Endothelial cell of umbilical vein (primary cell): ENCODE data around the gene CPEB2. TPM values are rescaled to one million over a fixed set of nuclear protein-coding genes. Genes with fewer than 3 reads are reported as not detected.

Experiments
- BruUV-seq: library from RNA; stranded (reverse); fragments of 400-500 nt; replicated peaks from 2 replicates; lab custom pipeline; 2021; lab: Mats Ljungman, UMichigan
- CTCF ChIA-PET: fragments of 300-600, 350-600 bp; sonication (Branson Sonifier 250); formaldehyde crosslinking; loops from one replicate; lab custom pipeline; 2021; ENCODE audit warnings: antibody characterized with exemption, inconsistent platforms; lab: Charles Lee
- POLR2A ChIA-PET: fragments of 300-600, 350-600 bp; sonication (Branson Sonifier 250); formaldehyde crosslinking; loops from one replicate; lab custom pipeline; 2021; ENCODE audit warnings: antibody characterized with exemption, inconsistent platforms; lab: Charles Lee
- DNase-seq: peaks from one replicate; pipeline ENCODE4 v3.0.0-alpha.2; 2011; ENCODE audit warnings: low read depth, low spot score
- FAIRE-seq: peaks from 2 replicates; lab custom pipeline; 2011; peaks lifted over from hg19 to GRCh38; lab: Jason Lieb, UNC
- H2AFZ ChIP-seq: 2 replicates; pipeline ENCODE4 v1.6.0; 2012; ENCODE audit warnings: low read depth, low read length, control low read depth, inconsistent platforms
- H3K27ac ChIP-seq: 2 replicates; pipeline ENCODE4 v1.5.1; 2011; ENCODE audit warnings: low read depth, mild to moderate bottlenecking, control low read depth, low read length, moderate library complexity; ENCODE audit not compliant: insufficient read depth
- H3K27me3 ChIP-seq, 2 experiments: 2 replicates each; pipeline versions ENCODE4 v1.6.0 to v1.6.1; 2011; ENCODE audit warnings: low read length in 2 of 2, mixed read lengths in 1 of 2; ENCODE audit not compliant: control insufficient read depth in 2 of 2, insufficient read depth in 2 of 2
- H3K36me3 ChIP-seq, 2 experiments: 2 replicates in 1 of 2; 3 replicates in 1 of 2; pipeline ENCODE4 v1.5.1; 2011; ENCODE audit warnings: low read length in 2 of 2, mild to moderate bottlenecking in 1 of 2, moderate library complexity in 1 of 2; ENCODE audit not compliant: control insufficient read depth in 2 of 2, insufficient read depth in 2 of 2; ENCODE audit errors: extremely low read depth in 1 of 2
- H3K4me1 ChIP-seq: 3 replicates; pipeline ENCODE4 v1.5.1; 2011; ENCODE audit warnings: mild to moderate bottlenecking, low read length; ENCODE audit not compliant: control insufficient read depth, insufficient read depth; ENCODE audit errors: extremely low read depth
- H3K4me2 ChIP-seq: 2 replicates; pipeline ENCODE4 v1.6.1; 2011; ENCODE audit warnings: low read length, control low read depth, mixed read lengths; ENCODE audit not compliant: insufficient read depth
- H3K4me3 ChIP-seq, 3 experiments: fragments of 200-600 bp in 1 of 3; sonication (generic), shearing (Covaris generic) in 1 of 3; replicated peaks in 1 of 3; 2 replicates each; pipeline ENCODE4 v1.5.1; 2011 to 2016; ENCODE audit warnings: control low read depth in 3 of 3, low read length in 3 of 3, mild to moderate bottlenecking in 2 of 3, inconsistent platforms in 1 of 3, low read depth in 1 of 3, moderate library complexity in 1 of 3; ENCODE audit not compliant: insufficient read depth in 1 of 3
- H3K79me2 ChIP-seq: 2 replicates; pipeline ENCODE4 v1.6.0; 2012; ENCODE audit warnings: low read length, inconsistent platforms; ENCODE audit not compliant: control insufficient read depth, insufficient read depth
- H3K9ac ChIP-seq: replicated peaks from 2 replicates; pipeline ENCODE3; 2011; ENCODE audit warnings: low read length, control low read depth; ENCODE audit not compliant: insufficient read depth; ENCODE audit errors: extremely low read depth
- H3K9me1 ChIP-seq: replicated peaks from 3 replicates; pipeline ENCODE4 v1.6.0; 2011; ENCODE audit warnings: mild to moderate bottlenecking, low read length; ENCODE audit not compliant: control insufficient read depth, insufficient read depth; ENCODE audit errors: extremely low read depth
- H3K9me3 ChIP-seq: replicated peaks from 2 replicates; pipeline ENCODE4 v1.5.1; 2012; ENCODE audit warnings: low read length, inconsistent platforms; ENCODE audit not compliant: control insufficient read depth, insufficient read depth
- H4K20me1 ChIP-seq: replicated peaks from 2 replicates; pipeline ENCODE3; 2011; ENCODE audit warnings: mild to moderate bottlenecking, low read length; ENCODE audit not compliant: control insufficient read depth, insufficient read depth; ENCODE audit errors: extremely low read depth
- CTCF ChIP-seq, 2 donors: IDR thresholded peaks; 1 replicate in 1 of 2; 2 replicates in 1 of 2; pipeline ENCODE4 v1.5.1; 2011; ENCODE audit warnings: low read length in 2 of 2, mild to moderate bottlenecking in 2 of 2, moderate library complexity in 2 of 2, control low read depth in 1 of 2, inconsistent platforms in 1 of 2, low read depth in 1 of 2; ENCODE audit not compliant: insufficient read depth in 1 of 2; ENCODE audit errors: extremely low read depth in 1 of 2
- EZH2 ChIP-seq: IDR thresholded peaks from 2 replicates; pipeline ENCODE4 v1.6.1; 2012; ENCODE audit warnings: borderline replicate concordance, low read depth, mild to moderate bottlenecking, moderate library complexity, low read length, inconsistent platforms; ENCODE audit not compliant: severe bottlenecking
- FOS ChIP-seq: IDR thresholded peaks from 2 replicates; pipeline ENCODE4 v1.6.1; 2011; ENCODE audit warnings: mild to moderate bottlenecking, low read length, moderate library complexity, borderline replicate concordance; ENCODE audit not compliant: insufficient read depth
- GATA2 ChIP-seq: IDR thresholded peaks from 2 replicates; pipeline ENCODE4 v1.7.0; 2011; ENCODE audit warnings: low read depth, mild to moderate bottlenecking, moderate library complexity, mixed read lengths, low read length; ENCODE audit not compliant: insufficient read length, insufficient read depth
- JUN ChIP-seq: IDR thresholded peaks from 2 replicates; pipeline ENCODE4 v1.6.1; 2011; ENCODE audit warnings: borderline replicate concordance, low read depth; ENCODE audit not compliant: insufficient read length, insufficient read depth
- MAX ChIP-seq: IDR thresholded peaks from 2 replicates; pipeline ENCODE4 v1.6.1; 2011; ENCODE audit not compliant: insufficient read depth, insufficient read length
- MYC ChIP-seq: IDR thresholded peaks from one replicate; pipeline ENCODE4 v1.6.1; 2011; ENCODE audit warnings: mild to moderate bottlenecking, low read depth, low read length
- POLR2A ChIP-seq: IDR thresholded peaks from 2 replicates; pipeline ENCODE4 v1.6.1; 2012; ENCODE audit warnings: low read depth, mild to moderate bottlenecking, control low read depth, low read length
- POLR2AphosphoS5 ChIP-seq: IDR thresholded peaks from 2 replicates; pipeline ENCODE4 v1.6.1; 2012; ENCODE audit warnings: low read depth, mild to moderate bottlenecking, control low read depth, low read length, moderate library complexity; ENCODE audit not compliant: insufficient read depth
- dilution Hi-C: fragments of 300-500 bp; cut with MboI; formaldehyde crosslinking; loops from one replicate; pipeline ENCODE4 v1.15.0; 2019; ENCODE audit warnings: low sequenced_read_pairs; ENCODE audit not compliant: extremely low pct_ligation_motif_present
- intact Hi-C: fragments of 100-400 bp; cut with micrococcal nuclease; formaldehyde crosslinking; loops from one replicate; pipeline ENCODE4 v1.10.0; 2022
- polyA plus RNA-seq, 4 experiments: library from polyadenylated mRNA; depleted of rRNA in 3 of 4; stranded (reverse) in 3 of 4; unstranded in 1 of 4; fragments of >200 nt; gene quantifications; 2 replicates each; pipeline versions ENCODE4 v1.2.1 to v1.2.3, GENCODE V29; 2011 to 2012; ENCODE audit warnings: missing spikeins in 1 of 4
- total RNA-seq: library from RNA; stranded (reverse); gene quantifications from 2 replicates; pipeline ENCODE4 v1.2.3, GENCODE V29; 2021

Gene CPEB2
- total and polyA plus RNA-seq, 2 donors (not counting 3 experiments of a cell fraction or from before 2014, with no cell fraction given): 2.8 to 11.7 TPM

- H3K27ac ChIP-seq: no peak overlapping the region
- FAIRE-seq: no peak
- H2AFZ ChIP-seq: no peak overlapping the region
- no peaks in the 10 kb centered on the region for H3K79me2 ChIP-seq
- no peaks in the 10 kb centered on the region for H3K9me3 ChIP-seq
- no peak overlapping the region for H3K4me2 ChIP-seq
- intact Hi-C loops (no loop called here), dilution Hi-C loops (no loop called here)
- DNase-seq: no peak
- H4K20me1 ChIP-seq: no peaks in the 10 kb centered on the region
- BruUV-seq: no TSS peak
- H3K4me3 ChIP-seq: no peak overlapping the region
- H3K9me1 ChIP-seq: no peaks in the 10 kb centered on the region
- H3K9ac ChIP-seq: no peak overlapping the region
- no peak for TF ChIP-seq FOS
- TF ChIP-seq POLR2AphosphoS5: no peak
- TF ChIP-seq JUN: no peak
- no peak for TF ChIP-seq POLR2A
- TF ChIP-seq MYC: no peak
- TF ChIP-seq MAX: no peak
- no peak for TF ChIP-seq EZH2
- TF ChIP-seq CTCF (IDR thresholded peaks at IDR 0.05; ENCODE audit: extremely low read depth in 1 of 2, insufficient read depth in 1 of 2, low read depth in 1 of 2, low read length in 2 of 2): no peak
- TF ChIP-seq GATA2: no peak
- H3K27me3 ChIP-seq: no peaks in the 10 kb centered on the region
- no peaks in the 10 kb centered on the region for H3K4me1 ChIP-seq
- ChIA-PET CTCF (no interaction called here), POLR2A (no interaction called here)
- peaks cover 0 to 2% of the 10 kb centered on the region in 2 experiments for H3K36me3 ChIP-seq
Measured at GRCh38 chr4:15065516-15065915, 63.2 kb downstream of the CPEB2 start.
